HG02798 (cell line): Measurements from ENCODE around the gene SP7.
"Not testable (repeated sequence)": the region's sequence is repeated elsewhere in the genome, so short reads cannot be mapped to it uniquely, and the experiment has no call there.

ENCODE experiments used
- ATAC-seq: cut with Tn5 transposase; IDR thresholded peaks from one replicate; pipeline ENCODE4 v1.9.1; 2021; ENCODE audit warnings: mild to moderate bottlenecking; ENCODE audit not compliant: unreplicated experiment, poor library complexity

SP7 gene

DNA sequence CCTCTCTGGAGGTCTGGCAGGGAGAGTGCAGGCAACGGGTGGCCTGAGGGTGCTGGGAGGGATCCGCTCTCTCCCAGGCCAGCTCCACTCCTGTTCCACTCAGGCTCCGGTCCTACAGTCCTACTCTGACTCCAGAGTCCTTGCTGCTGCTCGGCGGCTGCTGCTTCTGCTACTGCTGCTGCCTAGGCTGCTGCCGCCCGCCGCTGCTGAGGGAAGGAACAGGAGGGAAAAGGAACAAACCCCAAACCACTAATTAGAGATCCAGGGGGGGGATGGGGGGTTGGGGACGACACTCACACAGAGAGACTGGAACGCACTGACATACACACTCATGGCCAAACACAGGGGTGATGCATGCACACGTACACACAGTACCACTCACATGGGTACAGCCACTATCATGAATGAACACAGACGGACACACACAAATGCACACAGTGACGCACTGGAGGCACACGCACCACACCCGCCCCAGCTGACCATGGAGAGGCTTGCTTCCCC is at the start of gene SP7:
Gene SP7, minus strand, starts transcription at position 174 of the 501 bp plus-strand sequence. CDS start 708 bp downstream, outside the sequence.
- ATAC-seq = no peak

DNA sequence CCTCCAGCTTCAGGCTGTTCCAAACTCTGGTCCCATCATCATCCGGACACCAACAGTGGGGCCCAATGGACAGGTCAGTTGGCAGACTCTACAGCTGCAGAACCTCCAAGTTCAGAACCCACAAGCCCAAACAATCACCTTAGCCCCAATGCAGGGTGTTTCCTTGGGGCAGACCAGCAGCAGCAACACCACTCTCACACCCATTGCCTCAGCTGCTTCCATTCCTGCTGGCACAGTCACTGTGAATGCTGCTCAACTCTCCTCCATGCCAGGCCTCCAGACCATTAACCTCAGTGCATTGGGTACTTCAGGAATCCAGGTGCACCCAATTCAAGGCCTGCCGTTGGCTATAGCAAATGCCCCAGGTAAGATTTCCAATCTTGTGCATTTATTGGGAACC is 47.1 kb upstream of the SP7 start:
- ATAC-seq = no peak

DNA sequence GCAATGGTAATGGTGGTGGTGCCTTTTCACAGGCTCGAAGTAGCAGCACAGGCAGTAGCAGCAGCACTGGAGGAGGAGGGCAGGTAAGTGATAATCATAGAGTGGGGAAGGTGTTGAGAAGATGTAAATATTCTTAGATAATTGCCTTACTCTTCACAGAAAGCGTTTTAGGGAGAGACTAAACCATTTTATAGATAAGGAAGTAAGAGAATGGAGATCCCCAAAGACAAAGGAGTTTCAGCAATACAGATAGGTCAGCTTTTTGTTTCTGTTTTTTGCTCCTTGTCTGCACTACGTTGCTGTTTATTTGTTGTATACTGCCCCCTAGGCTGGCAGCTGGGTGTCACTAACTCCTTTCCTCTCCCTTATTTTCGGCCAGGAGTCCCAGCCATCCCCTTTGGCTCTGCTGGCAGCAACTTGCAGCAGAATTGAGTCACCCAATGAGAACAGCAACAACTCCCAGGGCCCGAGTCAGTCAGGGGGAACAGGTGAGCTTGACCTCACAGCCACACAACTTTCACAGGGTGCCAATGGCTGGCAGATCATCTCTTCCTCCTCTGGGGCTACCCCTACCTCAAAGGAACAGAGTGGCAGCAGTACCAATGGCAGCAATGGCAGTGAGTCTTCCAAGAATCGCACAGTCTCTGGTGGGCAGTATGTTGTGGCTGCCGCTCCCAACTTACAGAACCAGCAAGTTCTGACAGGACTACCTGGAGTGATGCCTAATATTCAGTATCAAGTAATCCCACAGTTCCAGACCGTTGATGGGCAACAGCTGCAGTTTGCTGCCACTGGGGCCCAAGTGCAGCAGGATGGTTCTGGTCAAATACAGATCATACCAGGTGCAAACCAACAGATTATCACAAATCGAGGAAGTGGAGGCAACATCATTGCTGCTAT is 45.8 kb upstream of the SP7 start:
- no peak for ATAC-seq

DNA sequence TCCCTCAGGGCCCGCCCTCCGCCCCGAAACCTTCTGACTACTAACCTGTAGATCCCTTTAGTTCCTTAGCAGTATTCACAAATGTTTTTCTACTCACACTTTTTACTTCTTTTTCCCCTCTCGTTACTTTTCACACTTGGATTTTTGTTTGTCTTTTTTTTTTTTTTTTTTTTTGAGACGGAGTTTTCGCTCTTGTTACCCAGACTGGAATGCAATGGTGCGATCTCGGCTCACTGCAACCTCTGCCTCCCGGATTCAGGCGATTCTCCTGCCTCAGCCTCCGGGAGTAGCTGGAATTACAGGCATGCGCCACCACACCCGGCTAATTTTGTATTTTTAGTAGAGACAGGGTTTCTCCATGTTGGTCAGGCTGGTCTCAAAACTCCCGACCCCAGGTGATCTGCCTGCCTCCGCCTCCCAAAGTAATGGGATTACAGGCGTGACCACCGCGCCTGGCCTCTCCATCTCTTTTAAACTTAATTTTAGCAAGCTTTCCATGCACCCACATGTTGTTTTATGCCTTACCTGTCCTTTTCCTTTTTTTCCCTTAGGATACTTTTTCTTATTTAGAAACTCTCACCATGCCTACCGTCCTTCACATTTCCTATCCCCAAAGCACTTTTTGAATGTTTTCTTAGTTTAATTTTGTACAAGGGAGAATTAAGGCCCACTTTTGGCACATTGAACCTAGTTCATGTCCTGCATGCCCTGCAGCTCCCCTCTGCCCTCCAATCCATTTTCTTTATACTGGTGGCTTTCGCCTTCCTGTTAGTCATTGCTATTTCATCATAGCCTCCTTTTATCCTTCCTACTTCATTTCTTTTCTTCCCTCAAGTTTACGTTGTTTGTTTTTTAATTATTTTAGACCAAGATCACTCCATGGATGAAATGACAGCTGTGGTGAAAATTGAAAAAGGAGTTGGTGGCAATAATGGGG is 44.9 kb upstream of the SP7 start:
- ATAC-seq = no peak

DNA sequence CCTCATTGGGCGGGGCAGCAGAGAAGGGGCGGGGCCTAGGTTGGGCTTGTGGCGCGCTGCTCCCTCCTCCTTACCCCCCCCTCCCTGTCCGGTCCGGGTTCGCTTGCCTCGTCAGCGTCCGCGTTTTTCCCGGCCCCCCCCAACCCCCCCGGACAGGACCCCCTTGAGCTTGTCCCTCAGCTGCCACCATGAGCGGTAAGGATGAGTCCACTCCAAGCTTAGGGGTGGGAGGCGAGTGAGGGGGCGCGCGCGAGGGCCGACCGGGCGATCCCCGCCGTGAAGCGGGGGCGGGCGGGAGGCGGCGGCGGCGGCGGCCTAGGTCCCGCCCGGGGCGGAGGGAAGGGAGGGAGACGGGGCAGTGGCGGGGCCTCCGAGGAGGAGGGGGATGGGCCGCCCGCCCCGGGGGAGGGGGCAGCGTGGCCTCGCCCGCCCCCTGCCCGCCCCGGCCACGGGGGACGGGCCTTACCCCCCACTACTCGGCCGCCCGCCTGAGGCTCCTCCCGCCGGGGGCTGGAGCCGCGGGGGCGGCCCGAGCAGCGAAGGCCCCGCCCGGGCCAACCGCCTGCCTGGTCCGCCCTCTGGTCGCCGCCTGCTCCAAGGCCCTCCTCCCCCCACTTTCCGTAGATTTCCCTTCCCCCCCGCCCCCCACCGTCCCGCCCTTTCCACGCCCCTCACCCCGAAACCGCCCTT is 44.1 kb upstream of the SP7 start, which contains the start of gene SP1:
Gene SP1, plus strand, starts transcription at position 73 of the 690 bp plus-strand sequence. Its CDS starts 116 bp downstream, at position 189.
- ATAC-seq = peak; percentile 50

DNA sequence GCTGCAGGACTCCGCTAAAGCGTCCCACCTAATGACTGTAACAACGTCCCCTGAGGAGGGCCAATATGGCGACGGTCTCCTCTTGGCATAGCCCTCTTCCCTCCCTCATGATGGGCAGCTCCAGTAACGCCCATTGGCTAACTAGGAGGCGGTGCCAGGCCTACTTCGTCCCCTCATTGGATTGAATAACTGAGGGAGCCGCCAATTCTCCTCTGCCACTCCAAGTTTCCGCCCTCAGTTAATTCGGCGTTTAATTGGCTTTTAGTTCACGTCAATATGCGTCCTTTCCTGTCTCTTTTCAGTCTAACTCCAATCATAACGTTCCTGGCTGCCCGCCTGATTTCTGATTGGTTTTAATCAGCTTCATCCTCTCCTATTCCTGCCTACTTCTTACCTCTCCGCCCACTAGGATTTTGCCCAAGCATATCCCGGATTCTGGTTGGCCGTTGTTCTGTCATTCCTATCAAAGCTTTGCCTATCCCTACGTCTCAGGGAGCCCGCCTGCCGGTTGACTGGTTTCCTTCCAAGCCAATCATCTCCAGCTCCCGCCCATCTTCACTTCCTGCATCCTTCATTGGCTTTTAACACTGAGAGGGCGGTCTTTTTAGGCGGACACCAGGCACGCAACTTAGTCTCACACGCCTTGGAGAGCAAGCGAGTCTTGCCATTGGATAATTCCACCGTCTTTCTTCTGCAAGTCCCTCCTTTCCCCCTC is 43.4 kb upstream of the SP7 start:
- peak; percentile 76 for ATAC-seq

DNA sequence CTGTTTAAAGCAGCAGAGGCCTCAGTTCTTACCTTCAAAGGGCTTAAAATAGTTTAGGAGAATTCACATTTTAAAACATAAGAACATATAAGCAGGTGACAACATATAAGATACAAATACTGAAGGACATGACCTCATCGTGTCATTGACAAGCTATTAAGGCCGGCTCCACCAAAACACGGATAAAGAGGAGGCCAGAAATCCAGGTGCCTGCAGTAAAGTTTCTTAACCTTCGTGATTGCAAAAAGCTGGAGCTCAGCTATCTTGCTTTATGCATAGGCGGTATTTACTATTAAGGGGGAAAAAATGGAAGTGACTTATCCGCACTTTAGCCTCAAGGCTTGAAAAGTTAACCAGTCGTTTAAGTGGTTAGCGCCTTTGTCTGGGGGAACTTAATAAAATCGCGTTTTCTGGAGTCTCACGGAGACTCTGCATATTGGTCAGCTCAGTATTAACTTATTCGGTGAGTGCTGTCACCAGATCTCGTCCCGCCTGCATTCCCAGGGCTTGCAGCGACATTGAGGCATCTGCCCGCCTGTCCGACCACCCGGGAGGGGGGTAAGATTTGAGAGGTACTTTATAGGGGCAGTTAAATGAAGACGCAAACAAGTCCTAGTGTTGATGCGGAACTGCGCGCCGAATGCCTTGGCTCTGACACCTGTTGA is 42.7 kb upstream of the SP7 start:
- ATAC-seq = no peak

DNA sequence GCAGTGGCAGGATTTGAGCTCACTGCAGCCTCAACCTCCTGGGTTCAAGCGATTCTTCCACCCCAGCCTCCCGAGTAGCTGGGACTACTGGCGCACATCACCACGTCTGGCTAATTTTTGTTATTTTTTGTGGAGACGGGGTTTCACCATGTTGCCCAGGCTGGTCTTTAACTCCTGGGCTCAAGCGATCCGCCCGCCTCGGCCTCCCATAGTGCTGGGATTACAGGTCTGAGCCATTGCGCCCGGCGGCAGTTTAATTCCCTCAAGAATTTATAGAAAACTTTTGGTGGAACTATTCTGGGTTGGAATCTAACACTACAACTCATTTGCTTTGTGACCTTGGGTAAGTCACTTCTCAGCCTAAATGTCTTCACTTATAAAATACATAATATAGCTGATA is 42.1 kb upstream of the SP7 start:
- no peak for ATAC-seq

DNA sequence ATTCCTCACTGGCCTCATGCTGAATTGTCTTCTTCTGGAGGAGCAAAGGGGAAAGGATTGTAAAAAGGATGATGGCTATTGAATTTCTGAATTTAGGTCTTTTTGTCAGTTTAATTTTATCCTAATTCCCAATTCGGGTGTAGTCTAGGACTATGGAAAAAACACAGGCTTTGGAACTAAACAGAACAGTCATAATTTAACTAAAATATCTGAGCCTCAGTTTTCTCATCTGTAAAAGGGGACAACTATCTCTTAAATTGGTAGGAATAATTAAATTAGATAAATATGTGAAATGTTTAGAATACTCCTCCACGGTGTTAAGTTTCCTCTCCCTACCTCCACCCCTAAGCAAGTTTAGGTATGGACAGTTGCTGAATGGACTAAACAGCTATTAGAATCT is 40.6 kb upstream of the SP7 start:
- ATAC-seq = no peak

DNA sequence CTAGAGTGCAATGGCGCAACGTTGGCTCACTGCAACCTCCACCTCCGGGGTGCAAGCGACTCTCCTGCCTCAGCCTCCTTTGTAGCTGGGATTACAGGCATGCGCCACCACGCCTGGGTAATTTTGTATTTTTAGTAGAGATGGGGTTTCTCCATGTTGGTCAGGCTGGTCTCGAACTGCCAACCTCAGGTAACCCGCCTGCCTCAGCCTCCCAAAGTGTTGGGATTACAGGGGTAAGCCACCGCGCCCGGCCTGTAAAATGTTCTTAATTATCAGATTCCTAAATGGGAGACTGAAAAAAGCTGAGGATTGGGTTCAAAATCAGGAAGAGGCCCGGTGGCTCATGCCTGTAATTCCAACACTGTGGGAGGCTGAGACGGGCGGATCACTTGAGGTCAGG is 38.1 kb upstream of the SP7 start:
- not testable (repeated sequence) for ATAC-seq

DNA sequence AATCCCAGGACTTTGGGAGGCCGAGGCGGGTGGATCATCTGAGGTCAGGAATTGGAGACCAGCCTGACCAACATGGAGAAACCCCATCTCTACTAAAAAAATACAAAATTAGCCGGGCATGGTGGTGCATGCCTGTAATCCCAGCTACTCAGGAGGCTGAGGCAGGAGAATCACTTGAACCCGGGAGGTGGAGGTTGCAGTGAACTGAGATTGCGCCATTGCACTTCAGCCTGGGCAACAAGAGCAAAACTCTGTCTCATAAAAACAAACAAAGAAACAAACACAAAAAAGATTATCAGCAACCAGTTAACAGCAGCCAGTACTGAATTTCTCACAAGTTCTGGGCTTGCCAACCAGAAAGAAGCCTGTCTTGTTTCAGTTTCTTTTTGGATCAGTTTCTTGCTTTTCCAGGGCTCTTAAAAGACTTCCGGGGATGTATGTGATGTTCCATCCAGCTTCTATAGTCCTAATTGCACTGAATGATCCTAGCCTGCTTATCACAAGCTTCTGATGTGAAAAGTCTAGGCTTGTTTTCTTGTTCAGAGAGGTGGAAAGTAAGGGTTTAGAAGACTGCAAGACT is 37.5 kb upstream of the SP7 start:
- not testable (repeated sequence) for ATAC-seq

DNA sequence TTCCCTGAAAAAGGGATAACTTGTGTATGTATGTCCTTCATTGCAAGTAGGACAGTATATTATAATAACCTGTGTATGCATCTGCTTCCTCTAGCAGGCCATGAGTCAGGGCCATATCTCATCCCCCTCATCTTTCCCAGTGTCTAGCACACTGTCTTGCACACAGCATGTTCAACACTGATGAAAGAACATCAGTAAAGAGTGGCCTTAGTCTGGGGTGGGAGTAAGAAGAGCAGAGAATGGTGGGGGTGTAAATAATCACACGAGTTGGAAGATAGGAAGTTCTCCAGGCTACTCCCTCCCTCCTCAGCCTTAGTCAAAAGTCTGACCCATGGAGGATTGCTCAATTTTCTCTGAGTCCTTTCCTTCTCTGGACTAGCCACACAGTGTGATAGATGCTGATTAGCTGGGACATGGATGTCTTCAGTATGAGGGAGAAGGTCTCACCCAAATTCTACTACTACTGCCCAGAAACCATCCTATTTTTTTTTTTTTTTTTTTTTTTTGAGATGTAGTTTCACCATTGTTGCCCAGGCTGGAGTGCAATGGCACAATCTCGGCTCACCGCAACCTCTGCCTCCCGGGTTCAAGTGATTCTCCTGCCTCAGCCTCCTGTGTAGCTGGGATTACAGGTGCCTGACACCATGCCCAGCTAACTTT is 29.2 kb upstream of the SP7 start:
- ATAC-seq = no peak

DNA sequence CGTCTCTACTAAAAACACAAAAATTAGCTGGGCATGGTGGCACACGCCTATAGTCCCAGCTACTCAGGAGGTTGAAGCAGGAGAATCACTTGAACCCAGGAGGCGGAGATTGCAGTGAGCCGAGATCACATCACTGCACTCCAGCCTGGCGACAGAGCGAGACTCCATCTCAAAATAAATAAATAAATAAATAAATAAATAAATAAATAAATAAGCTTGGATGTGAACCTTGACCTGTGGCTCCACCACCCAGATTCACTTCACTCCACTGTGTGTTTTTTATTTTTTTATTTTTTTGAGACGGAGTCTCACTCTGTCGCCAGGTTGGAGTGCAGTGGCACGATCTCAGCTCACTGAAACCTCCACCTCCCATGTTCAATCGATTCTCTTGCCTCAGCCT is 25.5 kb upstream of the SP7 start:
- ATAC-seq = not testable (repeated sequence)

DNA sequence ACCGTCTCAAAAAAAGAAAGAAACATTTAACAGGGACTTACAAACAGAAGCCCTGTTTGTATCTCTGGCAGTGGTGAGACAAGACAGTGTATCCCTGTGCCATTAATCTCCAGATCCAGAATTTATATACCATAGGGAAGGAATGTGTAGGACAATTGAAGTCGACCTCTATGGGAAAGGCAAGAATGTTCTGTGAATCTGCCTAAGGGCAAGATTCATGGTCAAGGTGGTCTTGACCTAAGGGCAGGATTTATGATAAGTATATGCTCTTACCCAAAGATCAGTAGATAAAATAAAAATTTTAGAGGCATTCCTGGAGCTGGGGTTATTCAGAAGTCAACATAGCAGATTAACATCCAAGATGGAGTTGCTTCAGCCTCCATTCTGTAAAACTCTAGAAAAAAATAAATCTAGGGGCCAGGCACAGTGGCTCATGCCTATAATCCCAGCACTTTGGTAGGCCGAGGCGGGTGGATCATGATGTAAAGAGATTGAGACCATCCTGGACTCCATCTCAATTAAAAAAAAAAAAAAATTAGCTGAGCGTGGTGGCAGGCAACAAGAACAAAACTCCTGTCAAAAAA is 22.8 kb upstream of the SP7 start:
- ATAC-seq = no peak

DNA sequence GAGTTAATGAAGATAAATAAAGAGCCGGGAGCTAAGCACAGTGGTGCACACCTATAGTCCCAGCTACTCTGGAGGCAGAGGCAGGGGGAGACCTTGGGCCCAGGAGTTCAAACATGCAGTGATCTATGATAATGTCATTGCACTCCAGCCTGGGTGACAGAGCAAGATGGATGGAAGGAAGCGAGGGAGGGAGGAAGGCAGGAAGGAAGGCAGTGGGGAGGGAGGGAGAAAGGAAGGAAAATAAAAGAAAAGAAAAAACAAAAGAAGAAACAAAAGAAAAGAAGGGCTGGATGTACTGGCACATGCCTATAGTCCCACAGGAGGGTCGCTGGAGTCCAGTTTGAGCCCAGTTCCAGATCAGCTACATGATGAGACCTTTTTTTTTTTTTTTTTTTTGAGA is 19.0 kb upstream of the SP7 start:
- no peak for ATAC-seq

DNA sequence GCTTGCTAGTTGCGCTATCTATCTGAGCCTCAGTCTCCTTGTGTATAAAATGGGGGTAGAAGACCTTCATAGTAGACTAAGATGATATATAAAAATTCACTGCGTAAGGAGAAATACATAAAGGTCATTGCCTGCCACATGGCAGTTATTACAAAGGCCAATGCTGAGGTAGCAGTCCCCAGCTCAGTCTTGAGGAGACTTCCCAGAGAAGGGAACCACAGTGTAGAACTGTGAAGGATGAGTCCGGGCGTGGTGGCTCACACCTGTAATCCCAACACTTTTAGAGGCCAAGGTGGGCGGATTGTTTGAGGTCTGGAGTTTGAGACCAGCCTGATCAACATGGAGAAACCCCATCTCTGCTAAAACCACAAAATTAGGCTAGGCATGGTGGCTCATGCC is 17.1 kb upstream of the SP7 start:
- ATAC-seq = no peak

DNA sequence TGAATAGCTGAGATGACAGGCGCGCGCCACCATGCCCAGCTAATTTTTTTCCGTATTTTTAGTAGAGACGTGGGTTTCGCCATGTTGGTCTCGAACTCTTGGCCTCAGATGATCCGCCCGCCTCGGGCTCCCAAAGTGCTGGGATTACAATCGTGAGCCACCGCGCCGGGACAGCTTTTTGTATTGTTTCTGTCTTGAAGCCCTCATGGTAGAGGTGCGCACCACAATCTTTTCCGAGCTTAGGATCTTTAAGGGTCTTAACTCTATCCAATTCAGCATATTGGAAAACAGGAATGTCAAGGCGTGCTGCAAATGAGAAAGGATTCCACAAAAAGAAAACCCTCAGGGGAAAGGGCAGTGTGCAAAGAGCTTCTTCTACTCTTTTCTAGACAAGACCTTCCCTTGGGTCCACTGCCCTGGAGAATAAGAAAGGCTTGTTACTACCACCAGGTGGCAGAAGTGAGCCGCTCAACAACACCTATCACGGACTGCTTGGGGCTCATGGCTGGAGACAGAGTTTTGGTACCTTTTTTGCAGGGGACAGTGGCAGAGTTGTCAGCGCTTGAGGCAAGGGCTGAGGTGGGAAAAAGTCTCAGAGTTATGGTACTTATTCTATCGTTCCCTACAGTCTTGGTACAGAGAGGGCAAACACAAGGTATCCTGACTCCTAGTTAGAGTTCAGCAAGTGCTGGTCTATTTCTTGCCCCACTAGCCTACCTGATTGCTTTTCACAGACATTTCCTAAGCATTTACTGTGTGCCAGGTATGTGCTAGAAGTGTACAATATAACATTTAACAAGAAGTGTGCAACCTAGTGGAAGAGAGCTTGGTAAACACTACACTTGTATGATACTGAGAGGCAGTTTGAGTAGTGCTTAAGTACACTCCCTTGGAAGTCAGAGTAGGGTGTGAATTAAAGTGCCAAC is 16.4 kb upstream of the SP7 start:
- peak; percentile 78 for ATAC-seq
